GM12878 (cell line): Measurements from ENCODE around the gene PRPF6. TPM values are rescaled to one million over a fixed set of nuclear protein-coding genes. Genes with fewer than 3 reads are reported as not detected.

Experiments used
- ATAC-seq: fragments of 200-7000 bp; cut with Tn5 transposase; 3 replicates; pipeline ENCODE4 v1.9.1; 2020; ENCODE audit warnings: mild to moderate bottlenecking, moderate library complexity
- BruUV-seq: library from RNA; stranded (reverse); fragments of 400-500 nt; replicated peaks from 2 replicates; lab custom pipeline; 2021; lab: Mats Ljungman, UMichigan
- CTCF ChIA-PET: fragments of 300-600 bp; sonication (Branson Sonifier 250); formaldehyde crosslinking; extraction: SDS; loops from one replicate; lab custom pipeline; 2021; ENCODE audit warnings: inconsistent platforms; lab: Yijun Ruan, JAX
- POLR2A ChIA-PET: fragments of 350-600 bp; formaldehyde crosslinking; extraction: SDS; loops from one replicate; lab custom pipeline; 2021; ENCODE audit warnings: inconsistent platforms; lab: Charles Lee
- RAD21 ChIA-PET: fragments of 300-600 bp; sonication (Branson Sonifier 250); formaldehyde crosslinking; loops from one replicate; lab custom pipeline; 2023; ENCODE audit warnings: antibody characterized with exemption; ENCODE audit not compliant: unreplicated experiment; lab: Charles Lee
- SMC1A ChIA-PET: fragments of 300-600 bp; sonication (Branson Sonifier 250); formaldehyde crosslinking; loops from one replicate; lab custom pipeline; 2023; ENCODE audit not compliant: unreplicated experiment, uncharacterized antibody; lab: Charles Lee
- DNase-seq: peaks from one replicate; pipeline ENCODE4 v3.0.0-alpha.2; 2011; ENCODE audit warnings: low read depth, low spot score
- FAIRE-seq: peaks from 3 replicates; lab custom pipeline; 2011; peaks lifted over from hg19 to GRCh38; lab: Jason Lieb, UNC
- H2AFZ ChIP-seq: 2 replicates; pipeline ENCODE4 v1.6.0; 2011; ENCODE audit warnings: low read depth, low read length, control low read depth; ENCODE audit not compliant: control insufficient read depth
- H3K27ac ChIP-seq: 2 replicates; pipeline ENCODE4 v1.5.1; 2011; ENCODE audit warnings: control low read depth; ENCODE audit not compliant: control insufficient read depth, insufficient read depth
- H3K27me3 ChIP-seq, 2 experiments: replicated peaks in 1 of 2; 2 replicates each; pipeline versions ENCODE4 v1.6.0 to v1.6.1; 2011; ENCODE audit warnings: low read length in 1 of 2; ENCODE audit not compliant: control insufficient read depth in 2 of 2, insufficient read depth in 2 of 2
- H3K36me3 ChIP-seq, 2 experiments: 2 replicates each; pipeline ENCODE4 v1.5.1; 2011; ENCODE audit warnings: low read length in 1 of 2; ENCODE audit not compliant: control insufficient read depth in 2 of 2, insufficient read depth in 2 of 2
- H3K4me1 ChIP-seq: 2 replicates; pipeline ENCODE4 v1.6.1; 2011; ENCODE audit warnings: mild to moderate bottlenecking, low read length, moderate library complexity, mixed read lengths; ENCODE audit not compliant: control insufficient read depth, insufficient read depth
- H3K4me2 ChIP-seq: 2 replicates; pipeline ENCODE4 v1.6.0; 2011; ENCODE audit warnings: control low read depth; ENCODE audit not compliant: control insufficient read depth, insufficient read depth
- H3K4me3 ChIP-seq: fragments of 200-600 bp; sonication (generic); 2 replicates; pipeline ENCODE4 v1.5.1; 2016
- H3K79me2 ChIP-seq: 2 replicates; pipeline ENCODE4 v1.6.0; 2011; ENCODE audit warnings: low read length; ENCODE audit not compliant: control insufficient read depth, insufficient read depth
- H3K9ac ChIP-seq: 2 replicates; pipeline ENCODE4 v1.8.0; 2011; ENCODE audit warnings: low read length, control low read depth, mixed read lengths; ENCODE audit not compliant: control insufficient read depth, insufficient read depth
- H3K9me3 ChIP-seq: replicated peaks from 3 replicates; pipeline ENCODE4 v1.5.1; 2011; ENCODE audit warnings: mild to moderate bottlenecking, low read length; ENCODE audit not compliant: control insufficient read depth, insufficient read depth
- H4K20me1 ChIP-seq: 2 replicates; pipeline ENCODE4 v1.6.0; 2011; ENCODE audit not compliant: control insufficient read depth, insufficient read depth
- ASH2L ChIP-seq: fragments of 300-600, 200-600 bp; sonication (generic); IDR thresholded peaks from 2 replicates; pipeline ENCODE4 v1.6.1; 2017; ENCODE audit warnings: low read depth, mild to moderate bottlenecking, borderline replicate concordance
- LARP7 ChIP-seq: fragments of 450-650 bp; IDR thresholded peaks from 2 replicates; pipeline ENCODE4 v1.6.1; 2017; ENCODE audit warnings: mild to moderate bottlenecking
- POLR2AphosphoS5 ChIP-seq: IDR thresholded peaks from 2 replicates; pipeline ENCODE4 v1.6.1; 2011; ENCODE audit warnings: mild to moderate bottlenecking, low read length, inconsistent platforms
- SMAD5 ChIP-seq: IDR thresholded peaks from 2 replicates; pipeline ENCODE4 v1.6.1; 2016; ENCODE audit warnings: antibody characterized with exemption, low read depth
- SP1 ChIP-seq: IDR thresholded peaks from one replicate; pipeline ENCODE4 v1.6.1; 2011; ENCODE audit warnings: low read depth, low read length
- SUPT20H ChIP-seq: IDR thresholded peaks from 2 replicates; pipeline ENCODE4 v1.6.1; 2011; ENCODE audit warnings: low read depth, mild to moderate bottlenecking, low read length, moderate library complexity, borderline replicate concordance; ENCODE audit not compliant: control insufficient read depth
- TCF7 ChIP-seq: IDR thresholded peaks from 2 replicates; pipeline ENCODE4 v1.6.1; 2014; ENCODE audit warnings: antibody characterized with exemption, borderline replicate concordance
- ZNF384 ChIP-seq: IDR thresholded peaks from 2 replicates; pipeline ENCODE4 v1.6.1; 2012; ENCODE audit warnings: low read depth, mild to moderate bottlenecking, low read length, improper control_type of control experiment, borderline replicate concordance
- WGBS: methylation state at CpG from one replicate; pipeline ENCODE4 v1.1.6; 2016; ENCODE audit warnings: low lambda C conversion rate; ENCODE audit not compliant: insufficient replicate concordance, insufficient coverage; ENCODE audit errors: missing lambda C conversion rate; 5-methylcytosine and 5-hydroxymethylcytosine counted together
- in situ Hi-C: fragments of 300-500 bp; cut with MboI; formaldehyde crosslinking; loops from 9 replicates; pipeline ENCODE4 v1.14.3; 2018; ENCODE audit warnings: mixed read lengths
- intact Hi-C: fragments of 100-400 bp; cut with micrococcal nuclease; formaldehyde crosslinking; loops from one replicate; pipeline ENCODE4 v1.14.2; 2022; ENCODE audit not compliant: unreplicated experiment
- polyA plus RNA-seq, 11 experiments: library from polyadenylated mRNA; depleted of rRNA in 4 of 11; unstranded in 6 of 11; stranded (reverse) in 5 of 11; fragments of >200 nt; fragmentation: Nextera tagmentation in 4 of 11; fragmentation: Illumina TruSeq in 1 of 11; extraction: Ambion mirVana in 4 of 11; extraction: Trizol in 1 of 11; gene quantifications; 1 replicate in 1 of 11; 2 replicates in 10 of 11; pipeline versions ENCODE4 v1.2.1 to v1.2.3, GENCODE V29; 2011 to 2016; ENCODE audit warnings: inconsistent platforms in 2 of 11, missing spikeins in 2 of 11, low read depth in 1 of 11
- total RNA-seq, 4 experiments: library from RNA; depleted of rRNA in 3 of 4; stranded (reverse); fragments of >200 nt in 3 of 4; fragmentation: Illumina TruSeq in 1 of 4; extraction: Trizol in 1 of 4; gene quantifications; 2 replicates each; pipeline versions ENCODE4 v1.2.1 to v1.2.3, GENCODE V29; 2013 to 2021
- TF ChIP-seq, protein P1 (sequence below): fragments of 450-650 bp; IDR thresholded peaks from 2 replicates; pipeline ENCODE4 v1.6.1; 2017; ENCODE audit warnings: mild to moderate bottlenecking, moderate library complexity
- TF ChIP-seq, protein P2 (sequence below): IDR thresholded peaks from 2 replicates; pipeline ENCODE4 v1.6.1; 2012; ENCODE audit warnings: improper control_type of control experiment, low read depth, low read length; ENCODE audit not compliant: insufficient replicate concordance
- TF ChIP-seq, protein P3 (sequence below): fragments of 450-650 bp; IDR thresholded peaks from 2 replicates; pipeline ENCODE4 v1.6.1; 2016; ENCODE audit warnings: mild to moderate bottlenecking
- TF ChIP-seq, protein P4 (sequence below): fragments of 450-650 bp; IDR thresholded peaks from 2 replicates; pipeline ENCODE4 v1.6.1; 2016; ENCODE audit warnings: mild to moderate bottlenecking

PRPF6 gene
- total and polyA plus RNA-seq, 10 of the 15 experiments (the other 5 are each of a cell fraction or from before 2014, with no cell fraction given), result 5.0 to 102 (median 71.3) TPM

DNA sequence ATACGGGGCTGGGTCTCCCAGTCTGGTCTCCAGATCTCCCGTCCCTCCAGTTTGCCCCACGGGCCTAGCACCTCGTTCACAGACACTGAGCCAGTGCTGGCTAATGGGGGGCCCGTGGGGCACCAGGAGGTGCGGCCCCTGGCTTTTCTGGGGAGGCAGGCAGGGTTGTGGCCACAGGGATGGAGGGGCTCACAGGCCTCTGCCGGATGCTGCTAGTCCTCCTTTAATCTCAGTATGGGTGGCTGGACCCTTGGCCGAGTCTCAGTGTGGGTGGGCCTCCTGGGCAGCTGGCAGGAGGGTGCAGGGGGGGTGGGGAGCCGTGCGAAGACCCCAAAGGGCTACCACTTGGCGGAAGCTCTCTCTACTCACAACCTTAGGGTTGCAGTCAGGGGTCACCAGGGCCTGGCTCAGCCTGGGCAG, 70.1 kb downstream of the PRPF6 start:
- peaks cover 21% of the 10 kb centered on the region for H3K4me1 ChIP-seq
- BruUV-seq, result no TSS peak
- no peak overlapping the region for H3K27ac ChIP-seq
- no peaks in the 10 kb centered on the region for H3K36me3 ChIP-seq
- POLR2A ChIA-PET, result no interaction called here
- no peak overlapping the region for H3K4me3 ChIP-seq
- H3K27me3 ChIP-seq, result peaks cover 4 to 12% of the 10 kb centered on the region in 2 experiments; a peak in 3 of 4 replicates
- H3K79me2 ChIP-seq, result no peaks in the 10 kb centered on the region
- CTCF ChIA-PET, result interaction anchor here (2.2 to 2.7 kb wide), 2 partner anchors 9 to 19 kb away, joined by 5 to 10 read pairs; no protein-coding TSS in a partner anchor
- in situ Hi-C loops, result no loop called here
- 35% methylated on average over 11 of the region's 11 CpGs for WGBS
- H2AFZ ChIP-seq, result no peak overlapping the region
- DNase-seq (no peak), FAIRE-seq (no peak), ATAC-seq (no peak)
- no peak overlapping the region for H3K4me2 ChIP-seq
- H4K20me1 ChIP-seq, result no peaks in the 10 kb centered on the region
- no peak overlapping the region for H3K9ac ChIP-seq
- intact Hi-C loops, result loop anchor here (10.0 kb wide), 1 partner anchor 186 kb away; the partner anchor contains the start of genes ABHD16B and TPD52L2
- SMC1A ChIA-PET, result interaction anchor here (0.8 kb wide), 1 partner anchor 134 kb away, joined by 3 read pairs; no protein-coding TSS in a partner anchor
- RAD21 ChIA-PET, result interaction anchor here (7.1 kb wide), 1 partner anchor 11 kb away, joined by 78 read pairs; no protein-coding TSS in a partner anchor
- no peaks in the 10 kb centered on the region for H3K9me3 ChIP-seq
- TF ChIP-seq, protein P1, sequence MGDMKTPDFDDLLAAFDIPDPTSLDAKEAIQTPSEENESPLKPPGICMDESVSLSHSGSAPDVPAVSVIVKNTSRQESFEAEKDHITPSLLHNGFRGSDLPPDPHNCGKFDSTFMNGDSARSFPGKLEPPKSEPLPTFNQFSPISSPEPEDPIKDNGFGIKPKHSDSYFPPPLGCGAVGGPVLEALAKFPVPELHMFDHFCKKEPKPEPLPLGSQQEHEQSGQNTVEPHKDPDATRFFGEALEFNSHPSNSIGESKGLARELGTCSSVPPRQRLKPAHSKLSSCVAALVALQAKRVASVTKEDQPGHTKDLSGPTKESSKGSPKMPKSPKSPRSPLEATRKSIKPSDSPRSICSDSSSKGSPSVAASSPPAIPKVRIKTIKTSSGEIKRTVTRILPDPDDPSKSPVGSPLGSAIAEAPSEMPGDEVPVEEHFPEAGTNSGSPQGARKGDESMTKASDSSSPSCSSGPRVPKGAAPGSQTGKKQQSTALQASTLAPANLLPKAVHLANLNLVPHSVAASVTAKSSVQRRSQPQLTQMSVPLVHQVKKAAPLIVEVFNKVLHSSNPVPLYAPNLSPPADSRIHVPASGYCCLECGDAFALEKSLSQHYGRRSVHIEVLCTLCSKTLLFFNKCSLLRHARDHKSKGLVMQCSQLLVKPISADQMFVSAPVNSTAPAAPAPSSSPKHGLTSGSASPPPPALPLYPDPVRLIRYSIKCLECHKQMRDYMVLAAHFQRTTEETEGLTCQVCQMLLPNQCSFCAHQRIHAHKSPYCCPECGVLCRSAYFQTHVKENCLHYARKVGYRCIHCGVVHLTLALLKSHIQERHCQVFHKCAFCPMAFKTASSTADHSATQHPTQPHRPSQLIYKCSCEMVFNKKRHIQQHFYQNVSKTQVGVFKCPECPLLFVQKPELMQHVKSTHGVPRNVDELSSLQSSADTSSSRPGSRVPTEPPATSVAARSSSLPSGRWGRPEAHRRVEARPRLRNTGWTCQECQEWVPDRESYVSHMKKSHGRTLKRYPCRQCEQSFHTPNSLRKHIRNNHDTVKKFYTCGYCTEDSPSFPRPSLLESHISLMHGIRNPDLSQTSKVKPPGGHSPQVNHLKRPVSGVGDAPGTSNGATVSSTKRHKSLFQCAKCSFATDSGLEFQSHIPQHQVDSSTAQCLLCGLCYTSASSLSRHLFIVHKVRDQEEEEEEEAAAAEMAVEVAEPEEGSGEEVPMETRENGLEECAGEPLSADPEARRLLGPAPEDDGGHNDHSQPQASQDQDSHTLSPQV, result no peak
- no peak for TF ChIP-seq POLR2AphosphoS5
- TF ChIP-seq, protein P2, sequence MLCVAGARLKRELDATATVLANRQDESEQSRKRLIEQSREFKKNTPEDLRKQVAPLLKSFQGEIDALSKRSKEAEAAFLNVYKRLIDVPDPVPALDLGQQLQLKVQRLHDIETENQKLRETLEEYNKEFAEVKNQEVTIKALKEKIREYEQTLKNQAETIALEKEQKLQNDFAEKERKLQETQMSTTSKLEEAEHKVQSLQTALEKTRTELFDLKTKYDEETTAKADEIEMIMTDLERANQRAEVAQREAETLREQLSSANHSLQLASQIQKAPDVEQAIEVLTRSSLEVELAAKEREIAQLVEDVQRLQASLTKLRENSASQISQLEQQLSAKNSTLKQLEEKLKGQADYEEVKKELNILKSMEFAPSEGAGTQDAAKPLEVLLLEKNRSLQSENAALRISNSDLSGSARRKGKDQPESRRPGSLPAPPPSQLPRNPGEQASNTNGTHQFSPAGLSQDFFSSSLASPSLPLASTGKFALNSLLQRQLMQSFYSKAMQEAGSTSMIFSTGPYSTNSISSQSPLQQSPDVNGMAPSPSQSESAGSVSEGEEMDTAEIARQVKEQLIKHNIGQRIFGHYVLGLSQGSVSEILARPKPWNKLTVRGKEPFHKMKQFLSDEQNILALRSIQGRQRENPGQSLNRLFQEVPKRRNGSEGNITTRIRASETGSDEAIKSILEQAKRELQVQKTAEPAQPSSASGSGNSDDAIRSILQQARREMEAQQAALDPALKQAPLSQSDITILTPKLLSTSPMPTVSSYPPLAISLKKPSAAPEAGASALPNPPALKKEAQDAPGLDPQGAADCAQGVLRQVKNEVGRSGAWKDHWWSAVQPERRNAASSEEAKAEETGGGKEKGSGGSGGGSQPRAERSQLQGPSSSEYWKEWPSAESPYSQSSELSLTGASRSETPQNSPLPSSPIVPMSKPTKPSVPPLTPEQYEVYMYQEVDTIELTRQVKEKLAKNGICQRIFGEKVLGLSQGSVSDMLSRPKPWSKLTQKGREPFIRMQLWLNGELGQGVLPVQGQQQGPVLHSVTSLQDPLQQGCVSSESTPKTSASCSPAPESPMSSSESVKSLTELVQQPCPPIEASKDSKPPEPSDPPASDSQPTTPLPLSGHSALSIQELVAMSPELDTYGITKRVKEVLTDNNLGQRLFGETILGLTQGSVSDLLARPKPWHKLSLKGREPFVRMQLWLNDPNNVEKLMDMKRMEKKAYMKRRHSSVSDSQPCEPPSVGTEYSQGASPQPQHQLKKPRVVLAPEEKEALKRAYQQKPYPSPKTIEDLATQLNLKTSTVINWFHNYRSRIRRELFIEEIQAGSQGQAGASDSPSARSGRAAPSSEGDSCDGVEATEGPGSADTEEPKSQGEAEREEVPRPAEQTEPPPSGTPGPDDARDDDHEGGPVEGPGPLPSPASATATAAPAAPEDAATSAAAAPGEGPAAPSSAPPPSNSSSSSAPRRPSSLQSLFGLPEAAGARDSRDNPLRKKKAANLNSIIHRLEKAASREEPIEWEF, result no peak
- TF ChIP-seq LARP7, result no peak
- TF ChIP-seq SUPT20H, result no peak
- no peak for TF ChIP-seq ZNF384
- no peak for TF ChIP-seq SP1
- TF ChIP-seq, protein P3, sequence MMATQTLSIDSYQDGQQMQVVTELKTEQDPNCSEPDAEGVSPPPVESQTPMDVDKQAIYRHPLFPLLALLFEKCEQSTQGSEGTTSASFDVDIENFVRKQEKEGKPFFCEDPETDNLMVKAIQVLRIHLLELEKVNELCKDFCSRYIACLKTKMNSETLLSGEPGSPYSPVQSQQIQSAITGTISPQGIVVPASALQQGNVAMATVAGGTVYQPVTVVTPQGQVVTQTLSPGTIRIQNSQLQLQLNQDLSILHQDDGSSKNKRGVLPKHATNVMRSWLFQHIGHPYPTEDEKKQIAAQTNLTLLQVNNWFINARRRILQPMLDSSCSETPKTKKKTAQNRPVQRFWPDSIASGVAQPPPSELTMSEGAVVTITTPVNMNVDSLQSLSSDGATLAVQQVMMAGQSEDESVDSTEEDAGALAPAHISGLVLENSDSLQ, result no peak
- TF ChIP-seq SMAD5, result no peak
- TF ChIP-seq, protein P4, sequence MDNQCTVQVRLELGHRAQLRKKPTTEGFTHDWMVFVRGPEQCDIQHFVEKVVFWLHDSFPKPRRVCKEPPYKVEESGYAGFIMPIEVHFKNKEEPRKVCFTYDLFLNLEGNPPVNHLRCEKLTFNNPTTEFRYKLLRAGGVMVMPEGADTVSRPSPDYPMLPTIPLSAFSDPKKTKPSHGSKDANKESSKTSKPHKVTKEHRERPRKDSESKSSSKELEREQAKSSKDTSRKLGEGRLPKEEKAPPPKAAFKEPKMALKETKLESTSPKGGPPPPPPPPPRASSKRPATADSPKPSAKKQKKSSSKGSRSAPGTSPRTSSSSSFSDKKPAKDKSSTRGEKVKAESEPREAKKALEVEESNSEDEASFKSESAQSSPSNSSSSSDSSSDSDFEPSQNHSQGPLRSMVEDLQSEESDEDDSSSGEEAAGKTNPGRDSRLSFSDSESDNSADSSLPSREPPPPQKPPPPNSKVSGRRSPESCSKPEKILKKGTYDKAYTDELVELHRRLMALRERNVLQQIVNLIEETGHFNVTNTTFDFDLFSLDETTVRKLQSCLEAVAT, result no peak
- TF ChIP-seq ASH2L, result no peak
- TF ChIP-seq TCF7, result no peak
